Osteocyte (in vitro differentiated cells): Measurements from ENCODE around the gene RIN3. TPM values are rescaled to one million over a fixed set of nuclear protein-coding genes. Genes with fewer than 3 reads are reported as not detected.

Experiments
- DNase-seq: peaks from one replicate; pipeline ENCODE4 v3.0.0; 2021; ENCODE audit warnings: mixed read lengths; ENCODE audit not compliant: unreplicated experiment; ENCODE audit errors: extremely low spot score
- H3K27ac Mint-ChIP-seq: one replicate; pipeline ENCODE4 v1.8.0; 2021; ENCODE audit warnings: mild to moderate bottlenecking, mixed read lengths; ENCODE audit not compliant: unreplicated experiment
- H3K27me3 Mint-ChIP-seq: one replicate; pipeline ENCODE4 v1.8.0; 2021; ENCODE audit warnings: mixed read lengths; ENCODE audit not compliant: unreplicated experiment
- H3K36me3 Mint-ChIP-seq: one replicate; pipeline ENCODE4 v1.8.0; 2021; ENCODE audit warnings: mixed read lengths; ENCODE audit not compliant: unreplicated experiment
- H3K4me1 Mint-ChIP-seq: one replicate; pipeline ENCODE4 v1.8.0; 2021; ENCODE audit warnings: mixed read lengths; ENCODE audit not compliant: unreplicated experiment
- H3K4me3 Mint-ChIP-seq: one replicate; pipeline ENCODE4 v1.8.0; 2021; ENCODE audit warnings: mild to moderate bottlenecking, moderate library complexity, mixed read lengths; ENCODE audit not compliant: unreplicated experiment
- H3K9me3 Mint-ChIP-seq: one replicate; pipeline ENCODE4 v1.8.0; 2021; ENCODE audit warnings: mixed read lengths; ENCODE audit not compliant: unreplicated experiment
- CTCF ChIP-seq: fragments of 200-600 bp; sonication (generic); IDR thresholded peaks from 2 replicates; pipeline ENCODE4 v1.5.0; 2021; ENCODE audit warnings: antibody characterized with exemption, mild to moderate bottlenecking, moderate library complexity
- total RNA-seq: library from RNA; stranded (reverse); gene quantifications from 2 replicates; pipeline ENCODE4 v1.2.1, GENCODE V29; 2021

The RIN3 gene
- total RNA-seq, 1 donor from 2014 or later: 26.7 TPM

GRCh38 chr14:92558319-92558718, 44.7 kb downstream of the RIN3 start:
- Mint-ChIP-seq H3K27ac (no peak overlapping the region), H3K4me3 (no peak overlapping the region), H3K36me3 (peaks cover 16% of the 10 kb centered on the region), H3K27me3 (no peaks in the 10 kb centered on the region), H3K4me1 (peaks cover 16% of the 10 kb centered on the region), H3K9me3 (no peaks in the 10 kb centered on the region)
- TF ChIP-seq CTCF: no peak
- DNase-seq: no peak

DNA sequence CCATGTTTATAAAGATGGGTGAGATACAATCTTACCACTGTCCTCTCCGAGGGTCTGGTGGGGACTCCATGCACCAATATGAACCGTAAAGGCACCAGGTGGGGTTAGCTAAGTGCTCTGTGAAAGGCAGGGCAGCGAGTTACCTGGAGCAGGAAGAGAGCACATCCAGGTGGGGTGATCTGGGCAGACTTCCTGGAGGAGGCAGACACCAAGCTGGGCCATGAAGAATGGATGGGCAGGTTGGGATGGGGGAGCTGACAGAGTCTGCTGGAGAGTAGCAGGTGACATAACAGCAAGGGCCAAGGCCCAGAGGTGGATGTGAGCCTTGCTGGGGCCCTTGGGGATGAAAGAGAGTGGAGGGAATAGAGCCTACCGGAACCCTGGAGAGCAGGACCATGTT, 45.9 kb downstream of the RIN3 start:
- Mint-ChIP-seq H3K4me3 (no peak overlapping the region), H3K36me3 (peaks cover 16% of the 10 kb centered on the region), H3K9me3 (no peaks in the 10 kb centered on the region), H3K27ac (no peak overlapping the region), H3K27me3 (no peaks in the 10 kb centered on the region), H3K4me1 (peaks cover 22% of the 10 kb centered on the region)
- no peak for TF ChIP-seq CTCF
- DNase-seq: no peak

GRCh38 chr14:92560106-92560865, 46.7 kb downstream of the RIN3 start:
- Mint-ChIP-seq H3K4me1 (peaks cover 25% of the 10 kb centered on the region), H3K9me3 (no peaks in the 10 kb centered on the region), H3K27me3 (no peaks in the 10 kb centered on the region), H3K27ac (no peak overlapping the region), H3K4me3 (no peak overlapping the region), H3K36me3 (peaks cover 16% of the 10 kb centered on the region)
- no peak for TF ChIP-seq CTCF
- DNase-seq: no peak

DNA sequence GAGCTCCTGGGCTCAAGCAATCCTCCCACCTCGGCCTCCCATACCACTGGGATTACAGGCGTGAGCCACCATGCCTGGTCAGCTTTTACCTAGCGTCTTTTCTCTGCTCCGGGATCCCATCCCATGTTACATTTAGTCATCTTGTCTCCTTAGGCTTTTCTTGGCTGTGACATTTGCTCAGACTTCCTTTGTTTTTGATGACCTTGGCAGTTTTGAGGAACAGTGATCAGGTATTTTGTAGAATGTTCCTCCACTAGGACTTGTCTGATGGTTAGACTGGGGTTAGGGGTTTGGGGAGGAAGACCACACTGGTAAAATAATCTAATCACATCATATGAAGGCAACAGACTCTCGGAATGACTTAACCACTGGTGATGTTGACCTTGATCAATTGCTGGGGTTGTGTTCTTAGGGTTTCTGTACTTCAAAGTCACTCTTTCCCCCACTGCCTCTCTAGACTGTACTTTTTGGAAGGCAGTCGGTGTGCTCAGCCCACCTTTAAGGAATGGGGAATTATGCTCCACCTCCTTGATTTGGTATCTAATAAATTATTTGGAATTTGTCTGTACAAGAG, 48.4 kb downstream of the RIN3 start:
- Mint-ChIP-seq H3K4me3 (no peak overlapping the region), H3K36me3 (peaks cover 15% of the 10 kb centered on the region), H3K4me1 (peaks cover 19% of the 10 kb centered on the region), H3K9me3 (peaks cover 2% of the 10 kb centered on the region), H3K27ac (no peak overlapping the region), H3K27me3 (no peaks in the 10 kb centered on the region)
- no peak for DNase-seq
- TF ChIP-seq CTCF: no peak

GRCh38 chr14:92563359-92563758, 49.8 kb downstream of the RIN3 start:
- no peaks in the 10 kb centered on the region for H3K27me3 Mint-ChIP-seq
- DNase-seq: no peak
- no peak overlapping the region for H3K27ac Mint-ChIP-seq
- peaks cover 8% of the 10 kb centered on the region for H3K9me3 Mint-ChIP-seq
- H3K4me1 Mint-ChIP-seq: peaks cover 18% of the 10 kb centered on the region
- H3K36me3 Mint-ChIP-seq: peaks cover 17% of the 10 kb centered on the region
- TF ChIP-seq CTCF: no peak
- no peak overlapping the region for H3K4me3 Mint-ChIP-seq
